Activated T-helper 1 cell treated with Interleukin-2 at 50 U/mL for 16 hours (primary cell): Measurements from ENCODE around the gene ATXN1L.
"Not testable (repeated sequence)": the region's sequence is repeated elsewhere in the genome, so short reads cannot be mapped to it uniquely, and the experiment has no call there.

Experiments used
- DNase-seq: peaks from one replicate; pipeline ENCODE4 v3.0.0-alpha.2; 2020; ENCODE audit warnings: low read depth

The ATXN1L gene, protein sequence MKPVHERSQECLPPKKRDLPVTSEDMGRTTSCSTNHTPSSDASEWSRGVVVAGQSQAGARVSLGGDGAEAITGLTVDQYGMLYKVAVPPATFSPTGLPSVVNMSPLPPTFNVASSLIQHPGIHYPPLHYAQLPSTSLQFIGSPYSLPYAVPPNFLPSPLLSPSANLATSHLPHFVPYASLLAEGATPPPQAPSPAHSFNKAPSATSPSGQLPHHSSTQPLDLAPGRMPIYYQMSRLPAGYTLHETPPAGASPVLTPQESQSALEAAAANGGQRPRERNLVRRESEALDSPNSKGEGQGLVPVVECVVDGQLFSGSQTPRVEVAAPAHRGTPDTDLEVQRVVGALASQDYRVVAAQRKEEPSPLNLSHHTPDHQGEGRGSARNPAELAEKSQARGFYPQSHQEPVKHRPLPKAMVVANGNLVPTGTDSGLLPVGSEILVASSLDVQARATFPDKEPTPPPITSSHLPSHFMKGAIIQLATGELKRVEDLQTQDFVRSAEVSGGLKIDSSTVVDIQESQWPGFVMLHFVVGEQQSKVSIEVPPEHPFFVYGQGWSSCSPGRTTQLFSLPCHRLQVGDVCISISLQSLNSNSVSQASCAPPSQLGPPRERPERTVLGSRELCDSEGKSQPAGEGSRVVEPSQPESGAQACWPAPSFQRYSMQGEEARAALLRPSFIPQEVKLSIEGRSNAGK

DNA sequence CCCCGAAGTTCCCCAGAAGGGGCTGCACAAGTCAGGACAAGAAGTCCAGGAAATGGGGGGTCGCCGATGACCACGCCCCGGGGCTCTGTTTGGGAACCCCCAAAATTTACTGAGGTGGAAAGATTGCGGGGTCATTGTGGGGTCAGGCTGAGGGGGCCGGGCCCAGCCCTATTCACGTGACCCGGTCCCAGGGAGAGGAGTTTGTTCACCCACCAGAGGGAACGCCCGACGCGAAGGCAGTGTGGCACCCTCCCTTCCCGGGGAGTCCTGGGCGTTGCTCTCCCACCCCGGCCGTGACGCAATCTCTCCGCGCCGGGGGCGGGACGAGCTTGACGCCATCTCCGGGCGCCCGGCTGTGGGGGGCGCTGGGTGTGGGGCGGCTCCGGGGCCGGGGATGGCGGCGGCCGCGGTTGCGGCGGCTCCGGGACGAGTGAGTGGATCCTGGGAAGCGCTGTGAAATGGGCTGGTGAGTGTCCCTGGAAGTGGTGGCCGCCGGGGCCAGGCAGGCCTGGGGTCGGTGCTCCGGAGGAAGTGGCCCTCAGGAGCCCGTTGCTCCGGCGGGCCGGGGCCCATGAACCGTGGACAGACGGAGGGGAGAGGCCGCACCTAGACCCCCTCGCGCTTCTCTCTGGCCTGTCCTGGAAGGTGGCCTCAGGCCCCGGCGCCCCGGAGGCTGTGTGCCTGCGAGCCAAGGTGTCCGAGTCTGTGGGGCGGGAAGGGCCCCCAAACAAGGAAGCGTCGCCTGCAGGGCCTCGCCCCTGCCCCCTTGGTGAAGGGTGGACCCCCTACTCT is at the start of gene ATXN1L:
Gene ATXN1L (plus strand): TSS at position 338 of the 792 bp plus-strand sequence. CDS start 3,765 bp downstream, outside the sequence.
- DNase-seq = peak; percentile 92

GRCh38 chr16:71796501-71797097 is 49.2 kb upstream of the ATXN1L start:
- no peak for DNase-seq

DNA sequence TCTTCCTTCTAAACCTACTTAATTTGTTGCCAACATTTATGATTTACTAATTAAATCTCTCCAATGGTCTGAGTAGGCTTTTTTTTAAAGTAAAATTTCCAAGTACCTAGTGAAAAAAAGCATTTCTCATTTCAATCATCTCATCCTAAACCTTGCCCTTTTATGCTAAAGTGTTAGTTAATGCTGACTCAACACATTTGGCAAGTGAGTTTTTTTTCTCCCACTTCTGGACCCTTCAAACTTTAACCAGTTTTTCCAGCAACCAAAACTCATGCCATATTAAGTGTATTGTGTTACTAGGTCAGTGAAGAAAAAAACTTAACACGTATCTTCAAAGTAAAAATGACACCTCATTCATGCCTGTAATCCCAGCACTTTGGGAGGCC is 42.5 kb upstream of the ATXN1L start:
- DNase-seq = no peak

- no peak for DNase-seq
Measured at GRCh38 chr16:71807905-71808592, 37.7 kb upstream of the ATXN1L start.

- DNase-seq = peak; percentile 88
Measured at GRCh38 chr16:71808593-71809459, 37.0 kb upstream of the ATXN1L start, which contains the start of gene AP1G1. Gene AP1G1, minus strand, starts transcription at chr16:71808834. Its CDS starts 19,355 bp downstream, at chr16:71789479.

DNA sequence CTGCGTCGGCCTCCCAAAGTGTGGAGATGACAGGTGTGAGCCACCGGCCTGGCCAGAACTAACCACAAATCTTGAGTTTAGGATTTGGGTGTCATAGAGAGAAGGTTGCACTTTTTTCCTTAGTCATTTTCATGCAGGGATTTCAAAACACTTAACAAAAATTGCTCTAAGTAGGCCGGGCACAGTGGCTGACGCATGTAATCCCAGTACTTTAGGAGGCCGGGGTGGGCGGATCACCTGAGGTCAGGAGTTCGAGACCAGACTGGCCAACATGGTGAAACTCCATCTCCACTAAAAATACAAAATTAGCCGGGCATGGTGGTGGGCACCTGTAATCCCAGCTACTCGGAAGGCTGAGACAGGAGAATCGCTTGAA is 35.6 kb upstream of the ATXN1L start:
- DNase-seq = not testable (repeated sequence)

- DNase-seq = no peak
Measured at GRCh38 chr16:71811261-71811803, 34.4 kb upstream of the ATXN1L start.

- not testable (repeated sequence) for DNase-seq
Measured at GRCh38 chr16:71817155-71817500, 28.6 kb upstream of the ATXN1L start.

GRCh38 chr16:71826533-71827017 is 19.2 kb upstream of the ATXN1L start:
- DNase-seq = no peak

GRCh38 chr16:71830359-71830758 is 15.4 kb upstream of the ATXN1L start:
- DNase-seq = no peak

DNA sequence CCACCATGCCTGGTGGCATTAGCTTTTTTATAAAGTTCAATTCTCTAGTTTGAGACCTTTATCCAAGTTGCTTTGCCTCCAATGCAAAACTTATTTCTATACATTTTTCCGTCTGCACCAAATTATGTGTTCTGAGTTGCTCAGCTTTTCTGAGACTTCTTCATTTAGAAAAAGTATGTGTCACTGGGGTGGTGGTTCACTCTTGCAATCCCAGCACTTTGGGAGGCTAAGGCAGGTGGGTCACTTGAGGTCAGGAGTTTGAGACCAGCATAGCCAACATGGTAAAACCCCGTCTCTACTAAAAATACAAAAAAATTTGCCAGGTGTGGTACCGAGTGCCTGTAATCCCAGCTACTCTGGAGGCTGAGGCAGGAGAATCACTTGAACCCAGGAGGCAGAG is 14.1 kb upstream of the ATXN1L start:
- DNase-seq = not testable (repeated sequence)

DNA sequence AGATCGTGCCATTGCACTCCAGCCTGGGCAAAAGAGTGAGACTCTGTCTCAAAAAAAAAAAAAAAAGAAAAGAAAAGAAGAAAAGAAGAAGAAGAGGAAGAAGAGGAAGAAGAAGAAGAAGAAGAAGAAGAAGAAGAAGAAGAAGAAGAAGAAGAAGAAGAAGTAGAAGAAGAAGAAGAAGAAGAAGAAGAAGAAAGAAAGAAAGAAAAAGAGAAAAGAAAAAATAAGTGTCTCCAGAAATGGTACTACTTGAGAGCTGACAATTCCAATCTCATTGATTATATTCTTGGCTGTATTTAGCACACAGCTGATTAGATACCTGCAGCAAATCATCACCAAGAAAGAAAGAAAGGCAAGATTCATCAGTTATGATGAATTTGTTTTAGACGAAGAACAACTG is 13.7 kb upstream of the ATXN1L start:
- DNase-seq = not testable (repeated sequence)

- DNase-seq = no peak
Measured at GRCh38 chr16:71834291-71834690, 11.5 kb upstream of the ATXN1L start.

DNA sequence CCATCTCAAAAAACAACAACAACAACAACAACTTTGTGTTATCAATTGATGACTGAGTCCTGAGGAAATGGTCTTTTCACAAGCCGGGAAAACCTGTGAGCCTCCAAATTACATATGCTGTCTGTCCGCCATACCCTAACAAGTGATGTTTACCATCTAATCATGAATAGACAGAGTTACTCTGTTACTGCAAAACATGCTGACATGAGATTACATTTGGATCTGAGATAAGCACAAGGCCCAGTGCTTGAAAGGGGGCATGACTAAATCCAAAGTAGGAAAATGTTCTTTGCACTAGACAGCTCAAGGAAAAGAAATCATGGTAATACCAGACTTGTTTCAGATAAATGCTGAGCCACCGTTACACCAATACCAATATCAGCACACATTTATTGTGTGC is 8.6 kb upstream of the ATXN1L start:
- DNase-seq = no peak

DNA sequence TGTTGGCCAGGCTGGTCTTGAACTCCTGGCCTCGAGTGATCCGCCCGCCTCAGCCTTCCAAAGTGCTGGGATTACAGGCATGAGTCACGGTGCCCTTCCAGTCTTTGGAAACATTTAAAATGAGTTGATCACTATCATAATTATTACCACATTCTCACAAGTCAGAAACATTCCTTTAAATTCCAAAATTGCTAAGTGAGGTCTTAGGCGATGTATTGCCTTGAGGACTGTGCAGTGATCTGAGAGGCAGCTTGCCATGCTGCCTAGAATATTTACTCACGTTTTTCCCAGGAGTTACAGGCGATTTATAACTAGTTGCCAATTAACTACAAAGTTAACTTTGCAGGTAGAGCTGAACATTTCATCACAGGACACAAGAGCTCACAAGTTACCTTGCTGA is 5.7 kb upstream of the ATXN1L start:
- no peak for DNase-seq

DNA sequence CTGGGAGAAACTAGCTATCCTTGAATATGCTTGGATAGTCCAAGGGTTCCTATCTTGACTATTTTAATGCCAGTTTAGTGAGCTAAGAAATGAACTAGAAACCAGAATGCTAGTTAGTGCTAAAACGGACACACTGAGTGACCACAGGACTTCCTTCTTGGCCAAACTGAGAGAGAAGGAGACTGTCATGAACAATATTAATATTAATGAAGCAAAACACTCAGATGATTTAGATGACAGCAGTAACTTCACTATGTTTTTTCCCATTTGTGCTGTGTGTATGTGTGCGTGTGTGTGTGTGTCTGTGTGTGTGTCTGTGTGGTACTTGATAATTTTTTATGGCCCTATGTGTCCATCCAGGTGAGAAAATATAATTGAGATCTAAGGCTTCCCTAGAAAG is 2.2 kb upstream of the ATXN1L start:
- DNase-seq = no peak

DNA sequence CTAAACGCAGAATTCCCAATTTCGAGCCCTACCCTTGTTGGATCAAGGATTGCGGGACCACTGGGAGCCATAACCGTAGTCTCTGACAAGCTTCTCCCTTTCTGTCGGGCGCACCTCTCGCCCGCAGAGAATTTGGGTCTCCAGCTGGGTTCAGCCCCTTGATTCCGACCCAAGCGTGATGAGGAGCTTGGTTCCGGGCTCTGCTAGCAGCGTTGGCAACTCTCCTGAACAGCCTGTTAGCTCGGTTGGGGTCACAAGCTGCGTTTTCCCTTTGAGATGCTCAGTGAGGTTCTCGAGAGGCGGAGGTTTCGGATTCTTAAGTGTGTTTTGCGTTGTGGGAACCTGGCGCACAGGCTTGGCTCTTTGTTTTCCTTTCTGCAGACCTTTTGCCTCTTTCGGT is 655 bp downstream of the ATXN1L start:
- DNase-seq = no peak

DNA sequence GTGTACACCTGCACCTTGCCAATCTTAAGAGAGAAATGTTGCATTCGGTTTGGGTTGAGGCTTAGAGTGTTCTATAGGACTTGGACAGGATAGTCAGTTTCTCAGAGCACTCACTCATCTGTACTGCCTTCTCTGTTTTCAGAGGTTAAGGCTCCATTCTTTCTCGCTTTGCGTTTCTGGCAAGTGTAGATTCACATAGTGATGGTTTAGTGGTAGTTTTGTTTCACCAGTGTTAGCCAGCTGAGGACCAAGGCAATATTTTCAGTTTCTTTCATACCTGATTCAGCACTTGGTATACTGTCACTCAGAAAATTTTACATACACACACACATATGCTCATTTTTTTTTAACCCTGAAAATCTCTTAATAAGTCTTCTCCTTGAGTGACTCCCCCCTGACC is 1.3 kb downstream of the ATXN1L start:
- no peak for DNase-seq

DNA sequence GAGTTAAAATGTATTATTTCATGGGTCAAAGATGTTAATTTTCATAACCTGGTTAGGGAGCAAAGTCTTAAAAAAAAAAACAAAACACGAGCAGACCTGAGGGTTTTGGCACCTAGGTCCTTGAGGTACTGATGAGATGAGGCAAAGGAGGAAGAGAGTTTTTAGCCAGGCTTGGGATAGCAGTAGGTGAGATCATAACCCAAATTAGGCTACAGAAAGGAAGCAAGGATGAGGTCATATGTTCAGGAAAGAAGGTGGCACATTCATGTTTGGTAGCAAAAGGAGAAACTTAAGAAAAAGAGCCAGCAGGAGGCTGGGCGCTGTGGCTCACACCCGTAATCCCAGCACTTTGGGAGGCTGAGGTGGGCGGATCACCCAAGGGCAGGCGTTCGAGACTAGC is 2.8 kb downstream of the ATXN1L start:
- no peak for DNase-seq

DNA sequence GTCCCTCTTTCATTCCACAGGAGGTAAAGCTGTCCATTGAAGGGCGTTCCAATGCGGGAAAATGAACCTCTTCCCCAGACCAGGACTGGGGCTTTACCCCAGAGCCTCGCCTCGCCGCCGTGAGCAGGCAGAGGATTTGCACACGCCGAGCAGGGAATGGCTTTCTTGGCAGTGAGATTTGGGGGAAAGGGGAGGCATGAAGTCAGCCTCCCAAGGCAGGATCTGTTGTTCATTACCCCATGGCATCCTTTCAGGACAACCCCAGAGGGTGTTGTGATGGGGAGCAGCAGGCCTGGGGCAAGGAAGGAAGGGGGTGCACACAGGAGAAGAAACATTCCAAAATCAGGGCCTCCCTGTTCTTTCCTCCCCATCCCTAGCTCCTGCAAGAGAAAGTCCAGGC is 6.0 kb downstream of the ATXN1L start:
- no peak for DNase-seq
